ENCODE measurements around the gene WHRN.

- TF ChIP-seq, protein P1, sequence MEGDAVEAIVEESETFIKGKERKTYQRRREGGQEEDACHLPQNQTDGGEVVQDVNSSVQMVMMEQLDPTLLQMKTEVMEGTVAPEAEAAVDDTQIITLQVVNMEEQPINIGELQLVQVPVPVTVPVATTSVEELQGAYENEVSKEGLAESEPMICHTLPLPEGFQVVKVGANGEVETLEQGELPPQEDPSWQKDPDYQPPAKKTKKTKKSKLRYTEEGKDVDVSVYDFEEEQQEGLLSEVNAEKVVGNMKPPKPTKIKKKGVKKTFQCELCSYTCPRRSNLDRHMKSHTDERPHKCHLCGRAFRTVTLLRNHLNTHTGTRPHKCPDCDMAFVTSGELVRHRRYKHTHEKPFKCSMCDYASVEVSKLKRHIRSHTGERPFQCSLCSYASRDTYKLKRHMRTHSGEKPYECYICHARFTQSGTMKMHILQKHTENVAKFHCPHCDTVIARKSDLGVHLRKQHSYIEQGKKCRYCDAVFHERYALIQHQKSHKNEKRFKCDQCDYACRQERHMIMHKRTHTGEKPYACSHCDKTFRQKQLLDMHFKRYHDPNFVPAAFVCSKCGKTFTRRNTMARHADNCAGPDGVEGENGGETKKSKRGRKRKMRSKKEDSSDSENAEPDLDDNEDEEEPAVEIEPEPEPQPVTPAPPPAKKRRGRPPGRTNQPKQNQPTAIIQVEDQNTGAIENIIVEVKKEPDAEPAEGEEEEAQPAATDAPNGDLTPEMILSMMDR (IDR thresholded peaks at IDR 0.05) = no peak
- TF ChIP-seq POLR2A (IDR thresholded peaks at IDR 0.05) (no peak), POLR2AphosphoS5 (IDR thresholded peaks at IDR 0.05) (no peak), EP300 (IDR thresholded peaks at IDR 0.05) (no peak)
Measured at GRCh38 chr9:114483499-114483898, 21.8 kb downstream of the WHRN start.
